ENCODE data around the gene HMG20A. TPM values are rescaled to one million over a fixed set of nuclear protein-coding genes. Genes with fewer than 3 reads are reported as not detected.

HMG20A gene
- total RNA-seq, 1 experiment from 2014 or later, result 60.2 TPM

- no CpG with 5 or more reads among the region's 10 CpGs for WGBS (ENCODE audit: extremely low coverage, insufficient read length, low lambda C conversion rate)
Measured at GRCh38 chr15:77529394-77530159, 108.9 kb downstream of the HMG20A start.

More at GRCh38 chr15:77529394-77530159, 108.9 kb downstream of the HMG20A start:
- Histone ChIP-seq H3K4me2 (ENCODE audit: insufficient read depth, insufficient read length, low read length) (no peak overlapping the region), H3K23me2 (ENCODE audit: insufficient read length, low read depth, low read length, poor library complexity, severe bottlenecking) (no peaks in the 10 kb centered on the region), H4K8ac (replicated peaks; ENCODE audit: insufficient read length, low read depth, low read length) (no peak overlapping the region), H2AFZ (ENCODE audit: low read length) (no peak overlapping the region), H3K9me3 (ENCODE audit: control insufficient read depth, low read depth, low read length) (no peaks in the 10 kb centered on the region), H2BK12ac (ENCODE audit: insufficient read length, low read depth, low read length) (no peak overlapping the region), H3K27me3 (ENCODE audit: insufficient read depth, low read length) (no peaks in the 10 kb centered on the region), H2AK5ac (ENCODE audit: insufficient read length, low read length) (no peak overlapping the region), H3K79me1 (ENCODE audit: insufficient read depth, low read depth, low read length, poor library complexity, severe bottlenecking) (no peaks in the 10 kb centered on the region), H3T11ph (ENCODE audit: low read length) (no peak overlapping the region), H3K27ac (ENCODE audit: insufficient read length, low read depth, low read length) (no peak overlapping the region), H4K91ac (ENCODE audit: insufficient read length, low read depth, low read length) (no peak overlapping the region), H3K9ac (ENCODE audit: extremely low read depth, insufficient read length, low read length) (no peak overlapping the region), H2BK120ac (ENCODE audit: low read depth, low read length, poor library complexity, severe bottlenecking) (no peak overlapping the region), H3K4me1 (ENCODE audit: insufficient read depth, low read length) (no peaks in the 10 kb centered on the region; the same call in 1 of the 2 replicates), H2BK15ac (ENCODE audit: low read depth, low read length) (no peak overlapping the region), H2BK5ac (ENCODE audit: insufficient read length, low read length) (no peak overlapping the region), H3K14ac (ENCODE audit: insufficient read depth, low read length) (no peak overlapping the region; the same call in 1 of the 2 replicates), H3K18ac (ENCODE audit: insufficient read length, low read depth, low read length) (no peak overlapping the region), H3K23ac (ENCODE audit: insufficient read length, low read depth, low read length) (no peak overlapping the region), H2BK20ac (ENCODE audit: low read depth, low read length, poor library complexity, severe bottlenecking) (no peak overlapping the region), H4K5ac (ENCODE audit: insufficient read length, low read depth, low read length) (no peak overlapping the region), H4K20me1 (ENCODE audit: control insufficient read depth, insufficient read depth, insufficient read length) (no peaks in the 10 kb centered on the region), H3K56ac (ENCODE audit: insufficient read length, low read depth, low read length) (no peak overlapping the region), H3K4ac (ENCODE audit: low read depth, low read length) (no peak overlapping the region), H3K79me2 (ENCODE audit: insufficient read depth, low read length) (no peaks in the 10 kb centered on the region)
- no peak for TF ChIP-seq CTCF (conservative IDR thresholded peaks at IDR 0.05)
- no peak for DNase-seq
- Mint-ChIP-seq H3K36me3 (ENCODE audit: insufficient read depth in 1 of 3, low read depth in 3 of 3) (peaks cover 0 to 12% (median 0%) of the 10 kb centered on the region in 3 experiments; a peak in 1 of 7 replicates), H3K27me3 (ENCODE audit: low read depth) (peaks cover 7% of the 10 kb centered on the region), H3K9me3 (peaks cover 0 to under 1% of the 10 kb centered on the region in 2 experiments; a peak in 1 of 5 replicates), H3K4me1 (peaks cover 70 to 72% of the 10 kb centered on the region in 2 experiments), H3K27ac (peak overlapping the region in 1 of 3 experiments; percentile 78; a peak in 3 of 7 replicates), H3K4me3 (no peak overlapping the region)

All from H9 (cell line).